K562 (cell line): ENCODE measurements around the gene RGS14. TPM values are rescaled to one million over a fixed set of nuclear protein-coding genes. Genes with fewer than 3 reads are reported as not detected.

Experiments
- COPS2 ChIP-seq: fragments of 450-650 bp; conservative IDR thresholded peaks from 2 replicates; pipeline ENCODE4 v1.6.1; 2016; ENCODE audit warnings: mild to moderate bottlenecking, moderate library complexity
- EP400 ChIP-seq: fragments of 450-650 bp; IDR thresholded peaks from 2 replicates; pipeline ENCODE4 v1.6.1; 2017; ENCODE audit warnings: antibody characterized with exemption, mild to moderate bottlenecking, moderate library complexity
- FOXJ2 ChIP-seq: fragments of 200-800 bp; sonication (Bioruptor generic); IDR thresholded peaks from 2 replicates; pipeline ENCODE4 v1.6.1; 2016; ENCODE audit warnings: missing genetic modification characterization, missing compliant biosample characterization
- GATAD2A ChIP-seq: fragments of 450-650 bp; IDR thresholded peaks from 2 replicates; pipeline ENCODE4 v1.6.1; 2017
- MAZ ChIP-seq, 2 experiments: fragments of 450-650 bp in 1 of 2; sonication (generic) in 1 of 2; formaldehyde crosslinking; IDR thresholded peaks in 1 of 2; conservative IDR thresholded peaks in 1 of 2; 2 replicates each; pipeline versions ENCODE4 v1.4.0 to v1.5.0; 2020; ENCODE audit warnings: mild to moderate bottlenecking in 1 of 2, missing genetic modification reagents in 1 of 2
- POLR2A ChIP-seq: fragments of 450-650 bp; conservative IDR thresholded peaks from 2 replicates; pipeline ENCODE4 v1.6.1; 2016
- RBM14 ChIP-seq: fragments of 200-400 bp; formaldehyde crosslinking; IDR thresholded peaks from 2 replicates; pipeline ENCODE4 v1.6.1; 2018; ENCODE audit warnings: low read depth, mild to moderate bottlenecking, low read length, moderate library complexity, borderline replicate concordance; ENCODE audit not compliant: insufficient read depth
- RCOR1 ChIP-seq, 2 experiments: IDR thresholded peaks; 2 replicates each; pipeline ENCODE4 v1.6.1; 2012; ENCODE audit warnings: low read depth in 2 of 2, low read length in 2 of 2, borderline replicate concordance in 1 of 2, improper control_type of control experiment in 1 of 2
- polyA plus RNA-seq, 8 experiments: library from polyadenylated mRNA; depleted of rRNA in 4 of 8; stranded (reverse) in 5 of 8; unstranded in 3 of 8; fragments of >200 nt; fragmentation: Nextera tagmentation in 2 of 8; fragmentation: Illumina TruSeq in 1 of 8; extraction: Ambion mirVana in 2 of 8; extraction: Trizol in 1 of 8; gene quantifications; 2 replicates each; pipeline versions ENCODE4 v1.2.1 to v1.2.3, GENCODE V29; 2011 to 2014; ENCODE audit warnings: inconsistent platforms in 1 of 8, missing spikeins in 1 of 8
- total RNA-seq, 7 experiments: library from RNA; depleted of rRNA in 6 of 7; stranded (reverse); fragments of >200 nt in 6 of 7; fragmentation: Illumina TruSeq in 2 of 7; extraction: Trizol in 2 of 7; gene quantifications; 2 replicates each; pipeline versions ENCODE4 v1.2.1 to v1.2.3, GENCODE V29; 2011 to 2021; ENCODE audit warnings: low replicate concordance in 1 of 7
- TF ChIP-seq, protein P1 (sequence below): fragments of 250-450 bp; sonication (Bioruptor Pico); IDR thresholded peaks from 2 replicates; pipeline ENCODE4 v1.9.0; 2021; ENCODE audit warnings: mild to moderate bottlenecking, inconsistent platforms
- TF ChIP-seq, protein P2 (sequence below): IDR thresholded peaks from 2 replicates; pipeline ENCODE4 v1.6.1; 2014; ENCODE audit warnings: antibody characterized with exemption
- TF ChIP-seq, protein P3 (sequence below): fragments of 450-650 bp; IDR thresholded peaks from 2 replicates; pipeline ENCODE4 v1.6.1; 2016; ENCODE audit warnings: mild to moderate bottlenecking, moderate library complexity

The RGS14 gene
- total and polyA plus RNA-seq, 9 of the 15 experiments (the other 6 are each of a cell fraction or from before 2014, with no cell fraction given) = 0.28 to 75.9 (median 34.5) TPM

DNA sequence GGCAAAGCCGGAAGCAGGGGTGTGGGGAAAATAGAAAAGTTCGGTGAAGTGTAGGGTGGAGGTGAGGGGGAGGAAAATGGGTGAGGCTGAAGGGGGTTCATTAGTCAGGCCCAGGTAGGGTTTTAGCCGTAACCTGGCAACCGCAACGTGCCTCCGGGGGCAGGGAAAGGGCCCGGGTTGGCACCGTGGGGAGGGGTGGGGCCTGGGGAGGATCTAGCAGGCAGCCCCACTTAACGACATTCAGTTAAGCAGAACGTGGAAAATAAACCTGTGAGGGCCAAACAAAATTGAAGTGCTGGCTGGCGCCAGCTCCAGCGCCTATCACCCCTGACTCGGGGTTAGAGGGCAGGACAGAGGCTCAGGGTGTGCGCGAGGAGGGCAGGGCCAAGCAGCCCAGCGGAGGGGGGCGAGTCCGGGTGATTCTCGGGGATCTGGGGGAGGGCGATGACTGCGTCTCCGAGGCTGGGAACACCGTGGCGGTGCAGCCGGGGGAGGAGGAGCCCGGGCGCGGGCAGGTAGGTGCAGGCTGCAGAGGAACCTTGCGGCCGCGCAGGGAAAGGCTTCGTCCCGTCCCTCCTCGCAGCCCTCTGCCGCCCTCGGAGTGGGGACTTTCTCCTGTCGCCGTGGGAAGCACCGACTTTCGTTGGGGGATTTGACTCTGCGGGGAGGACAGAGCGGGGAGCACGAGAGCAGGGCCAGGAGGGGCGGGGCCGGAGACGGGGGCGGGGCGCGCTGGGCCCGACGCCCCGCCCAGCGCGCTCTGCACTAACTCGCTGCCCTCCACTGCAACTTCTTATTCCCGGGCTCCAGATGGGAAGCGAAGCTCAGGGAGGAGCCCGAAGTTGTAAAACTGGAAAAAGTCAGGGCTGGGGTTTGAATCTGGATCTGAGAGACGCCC is 5.1 kb downstream of the RGS14 start (continued):
- TF ChIP-seq RCOR1 (IDR thresholded peaks at IDR 0.05; ENCODE audit: borderline replicate concordance in 1 of 2, low read depth in 2 of 2, low read length in 2 of 2) (0 out of 4 replicates have a peak, but pooled peaks of 1 of the 2 experiments have one; percentile 46), RBM14 (no peak), EP400 (peak; percentile 77), COPS2 (no peak), FOXJ2 (tag) (no peak), POLR2A (peak; percentile 56), MAZ (CRISPR knock-in tag; conservative IDR thresholded peaks at IDR 0.05 in 1 of 2, IDR thresholded peaks at IDR 0.05 in 1 of 2) (peak; percentile 86 to 94), GATAD2A (peak; percentile 73; the same call in 1 of the 2 replicates)
- TF ChIP-seq, protein P1, sequence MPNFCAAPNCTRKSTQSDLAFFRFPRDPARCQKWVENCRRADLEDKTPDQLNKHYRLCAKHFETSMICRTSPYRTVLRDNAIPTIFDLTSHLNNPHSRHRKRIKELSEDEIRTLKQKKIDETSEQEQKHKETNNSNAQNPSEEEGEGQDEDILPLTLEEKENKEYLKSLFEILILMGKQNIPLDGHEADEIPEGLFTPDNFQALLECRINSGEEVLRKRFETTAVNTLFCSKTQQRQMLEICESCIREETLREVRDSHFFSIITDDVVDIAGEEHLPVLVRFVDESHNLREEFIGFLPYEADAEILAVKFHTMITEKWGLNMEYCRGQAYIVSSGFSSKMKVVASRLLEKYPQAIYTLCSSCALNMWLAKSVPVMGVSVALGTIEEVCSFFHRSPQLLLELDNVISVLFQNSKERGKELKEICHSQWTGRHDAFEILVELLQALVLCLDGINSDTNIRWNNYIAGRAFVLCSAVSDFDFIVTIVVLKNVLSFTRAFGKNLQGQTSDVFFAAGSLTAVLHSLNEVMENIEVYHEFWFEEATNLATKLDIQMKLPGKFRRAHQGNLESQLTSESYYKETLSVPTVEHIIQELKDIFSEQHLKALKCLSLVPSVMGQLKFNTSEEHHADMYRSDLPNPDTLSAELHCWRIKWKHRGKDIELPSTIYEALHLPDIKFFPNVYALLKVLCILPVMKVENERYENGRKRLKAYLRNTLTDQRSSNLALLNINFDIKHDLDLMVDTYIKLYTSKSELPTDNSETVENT = peak; percentile 59; the same call in 1 of the 2 replicates
- TF ChIP-seq, protein P2, sequence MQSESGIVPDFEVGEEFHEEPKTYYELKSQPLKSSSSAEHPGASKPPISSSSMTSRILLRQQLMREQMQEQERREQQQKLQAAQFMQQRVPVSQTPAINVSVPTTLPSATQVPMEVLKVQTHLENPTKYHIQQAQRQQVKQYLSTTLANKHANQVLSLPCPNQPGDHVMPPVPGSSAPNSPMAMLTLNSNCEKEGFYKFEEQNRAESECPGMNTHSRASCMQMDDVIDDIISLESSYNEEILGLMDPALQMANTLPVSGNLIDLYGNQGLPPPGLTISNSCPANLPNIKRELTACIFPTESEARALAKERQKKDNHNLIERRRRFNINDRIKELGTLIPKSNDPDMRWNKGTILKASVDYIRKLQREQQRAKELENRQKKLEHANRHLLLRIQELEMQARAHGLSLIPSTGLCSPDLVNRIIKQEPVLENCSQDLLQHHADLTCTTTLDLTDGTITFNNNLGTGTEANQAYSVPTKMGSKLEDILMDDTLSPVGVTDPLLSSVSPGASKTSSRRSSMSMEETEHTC = peak; percentile 41; the same call in 1 of the 2 replicates
- TF ChIP-seq, protein P3, sequence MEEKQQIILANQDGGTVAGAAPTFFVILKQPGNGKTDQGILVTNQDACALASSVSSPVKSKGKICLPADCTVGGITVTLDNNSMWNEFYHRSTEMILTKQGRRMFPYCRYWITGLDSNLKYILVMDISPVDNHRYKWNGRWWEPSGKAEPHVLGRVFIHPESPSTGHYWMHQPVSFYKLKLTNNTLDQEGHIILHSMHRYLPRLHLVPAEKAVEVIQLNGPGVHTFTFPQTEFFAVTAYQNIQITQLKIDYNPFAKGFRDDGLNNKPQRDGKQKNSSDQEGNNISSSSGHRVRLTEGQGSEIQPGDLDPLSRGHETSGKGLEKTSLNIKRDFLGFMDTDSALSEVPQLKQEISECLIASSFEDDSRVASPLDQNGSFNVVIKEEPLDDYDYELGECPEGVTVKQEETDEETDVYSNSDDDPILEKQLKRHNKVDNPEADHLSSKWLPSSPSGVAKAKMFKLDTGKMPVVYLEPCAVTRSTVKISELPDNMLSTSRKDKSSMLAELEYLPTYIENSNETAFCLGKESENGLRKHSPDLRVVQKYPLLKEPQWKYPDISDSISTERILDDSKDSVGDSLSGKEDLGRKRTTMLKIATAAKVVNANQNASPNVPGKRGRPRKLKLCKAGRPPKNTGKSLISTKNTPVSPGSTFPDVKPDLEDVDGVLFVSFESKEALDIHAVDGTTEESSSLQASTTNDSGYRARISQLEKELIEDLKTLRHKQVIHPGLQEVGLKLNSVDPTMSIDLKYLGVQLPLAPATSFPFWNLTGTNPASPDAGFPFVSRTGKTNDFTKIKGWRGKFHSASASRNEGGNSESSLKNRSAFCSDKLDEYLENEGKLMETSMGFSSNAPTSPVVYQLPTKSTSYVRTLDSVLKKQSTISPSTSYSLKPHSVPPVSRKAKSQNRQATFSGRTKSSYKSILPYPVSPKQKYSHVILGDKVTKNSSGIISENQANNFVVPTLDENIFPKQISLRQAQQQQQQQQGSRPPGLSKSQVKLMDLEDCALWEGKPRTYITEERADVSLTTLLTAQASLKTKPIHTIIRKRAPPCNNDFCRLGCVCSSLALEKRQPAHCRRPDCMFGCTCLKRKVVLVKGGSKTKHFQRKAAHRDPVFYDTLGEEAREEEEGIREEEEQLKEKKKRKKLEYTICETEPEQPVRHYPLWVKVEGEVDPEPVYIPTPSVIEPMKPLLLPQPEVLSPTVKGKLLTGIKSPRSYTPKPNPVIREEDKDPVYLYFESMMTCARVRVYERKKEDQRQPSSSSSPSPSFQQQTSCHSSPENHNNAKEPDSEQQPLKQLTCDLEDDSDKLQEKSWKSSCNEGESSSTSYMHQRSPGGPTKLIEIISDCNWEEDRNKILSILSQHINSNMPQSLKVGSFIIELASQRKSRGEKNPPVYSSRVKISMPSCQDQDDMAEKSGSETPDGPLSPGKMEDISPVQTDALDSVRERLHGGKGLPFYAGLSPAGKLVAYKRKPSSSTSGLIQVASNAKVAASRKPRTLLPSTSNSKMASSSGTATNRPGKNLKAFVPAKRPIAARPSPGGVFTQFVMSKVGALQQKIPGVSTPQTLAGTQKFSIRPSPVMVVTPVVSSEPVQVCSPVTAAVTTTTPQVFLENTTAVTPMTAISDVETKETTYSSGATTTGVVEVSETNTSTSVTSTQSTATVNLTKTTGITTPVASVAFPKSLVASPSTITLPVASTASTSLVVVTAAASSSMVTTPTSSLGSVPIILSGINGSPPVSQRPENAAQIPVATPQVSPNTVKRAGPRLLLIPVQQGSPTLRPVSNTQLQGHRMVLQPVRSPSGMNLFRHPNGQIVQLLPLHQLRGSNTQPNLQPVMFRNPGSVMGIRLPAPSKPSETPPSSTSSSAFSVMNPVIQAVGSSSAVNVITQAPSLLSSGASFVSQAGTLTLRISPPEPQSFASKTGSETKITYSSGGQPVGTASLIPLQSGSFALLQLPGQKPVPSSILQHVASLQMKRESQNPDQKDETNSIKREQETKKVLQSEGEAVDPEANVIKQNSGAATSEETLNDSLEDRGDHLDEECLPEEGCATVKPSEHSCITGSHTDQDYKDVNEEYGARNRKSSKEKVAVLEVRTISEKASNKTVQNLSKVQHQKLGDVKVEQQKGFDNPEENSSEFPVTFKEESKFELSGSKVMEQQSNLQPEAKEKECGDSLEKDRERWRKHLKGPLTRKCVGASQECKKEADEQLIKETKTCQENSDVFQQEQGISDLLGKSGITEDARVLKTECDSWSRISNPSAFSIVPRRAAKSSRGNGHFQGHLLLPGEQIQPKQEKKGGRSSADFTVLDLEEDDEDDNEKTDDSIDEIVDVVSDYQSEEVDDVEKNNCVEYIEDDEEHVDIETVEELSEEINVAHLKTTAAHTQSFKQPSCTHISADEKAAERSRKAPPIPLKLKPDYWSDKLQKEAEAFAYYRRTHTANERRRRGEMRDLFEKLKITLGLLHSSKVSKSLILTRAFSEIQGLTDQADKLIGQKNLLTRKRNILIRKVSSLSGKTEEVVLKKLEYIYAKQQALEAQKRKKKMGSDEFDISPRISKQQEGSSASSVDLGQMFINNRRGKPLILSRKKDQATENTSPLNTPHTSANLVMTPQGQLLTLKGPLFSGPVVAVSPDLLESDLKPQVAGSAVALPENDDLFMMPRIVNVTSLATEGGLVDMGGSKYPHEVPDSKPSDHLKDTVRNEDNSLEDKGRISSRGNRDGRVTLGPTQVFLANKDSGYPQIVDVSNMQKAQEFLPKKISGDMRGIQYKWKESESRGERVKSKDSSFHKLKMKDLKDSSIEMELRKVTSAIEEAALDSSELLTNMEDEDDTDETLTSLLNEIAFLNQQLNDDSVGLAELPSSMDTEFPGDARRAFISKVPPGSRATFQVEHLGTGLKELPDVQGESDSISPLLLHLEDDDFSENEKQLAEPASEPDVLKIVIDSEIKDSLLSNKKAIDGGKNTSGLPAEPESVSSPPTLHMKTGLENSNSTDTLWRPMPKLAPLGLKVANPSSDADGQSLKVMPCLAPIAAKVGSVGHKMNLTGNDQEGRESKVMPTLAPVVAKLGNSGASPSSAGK = peak; percentile 29; the same call in 1 of the 2 replicates
